ENCODE results near the gene MRPL16.

The MRPL16 gene

GRCh38 chr11:59770869-59771268, 39.7 kb downstream of the MRPL16 start:
- no peak for DNase-seq (ENCODE audit: low read depth)

GRCh38 chr11:59770319-59770718, 40.3 kb downstream of the MRPL16 start:
- DNase-seq (ENCODE audit: low read depth) = no peak

GRCh38 chr11:59769828-59770227, 40.8 kb downstream of the MRPL16 start:
- no peak for DNase-seq (ENCODE audit: low read depth)

GRCh38 chr11:59769111-59769510, 41.5 kb downstream of the MRPL16 start:
- no peak for DNase-seq (ENCODE audit: low read depth)

GRCh38 chr11:59767225-59767611, 43.4 kb downstream of the MRPL16 start:
- peak; percentile 14 for DNase-seq (ENCODE audit: low read depth)

GRCh38 chr11:59766542-59767224, 43.9 kb downstream of the MRPL16 start:
- DNase-seq (ENCODE audit: low read depth) = no peak

- DNase-seq (ENCODE audit: low read depth) = no peak
Observed at GRCh38 chr11:59765068-59765735, 45.4 kb downstream of the MRPL16 start.

- no peak for DNase-seq (ENCODE audit: low read depth)
Observed at GRCh38 chr11:59761993-59762392, 48.6 kb downstream of the MRPL16 start.

- no peak for DNase-seq (ENCODE audit: low read depth)
Observed at GRCh38 chr11:59760771-59761170, 49.8 kb downstream of the MRPL16 start.

GRCh38 chr11:59759900-59760299, 50.7 kb downstream of the MRPL16 start:
- DNase-seq (ENCODE audit: low read depth) = no peak

- no peak for DNase-seq (ENCODE audit: low read depth)
Observed at GRCh38 chr11:59758401-59759037, 52.1 kb downstream of the MRPL16 start.

- DNase-seq (ENCODE audit: low read depth) = peak; percentile 41
Observed at GRCh38 chr11:59756845-59757244, 53.7 kb downstream of the MRPL16 start.

- DNase-seq (ENCODE audit: low read depth) = no peak
Observed at GRCh38 chr11:59756558-59756840, 54.1 kb downstream of the MRPL16 start.
